Colon (tissue), 2 donors: ENCODE results near the gene KDM4C.
A peak's percentile ranks its signal among the peaks of the same experiment; 100 is the strongest.

Experiments used
- FAIRE-seq: peaks from 2 replicates; lab custom pipeline; 2012; peaks lifted over from hg19 to GRCh38; lab: Jason Lieb, UNC
- donor health status: control.
- donor health status: control.

The KDM4C gene

GRCh38 chr9:7097785-7098752 is 340.3 kb downstream of the KDM4C start:
- no peak for FAIRE-seq

- FAIRE-seq: no peak
Measured at GRCh38 chr9:7103367-7103766, 345.6 kb downstream of the KDM4C start.

- no peak for FAIRE-seq
Measured at GRCh38 chr9:7103771-7104170, 346.0 kb downstream of the KDM4C start.

GRCh38 chr9:7104625-7105024 is 346.9 kb downstream of the KDM4C start:
- FAIRE-seq: no peak

GRCh38 chr9:7105095-7105494 is 347.3 kb downstream of the KDM4C start:
- no peak for FAIRE-seq

- FAIRE-seq: no peak
Measured at GRCh38 chr9:7108936-7109335, 351.2 kb downstream of the KDM4C start.

- no peak for FAIRE-seq
Measured at GRCh38 chr9:7111413-7111812, 353.6 kb downstream of the KDM4C start.

GRCh38 chr9:7115606-7116005 is 357.8 kb downstream of the KDM4C start:
- FAIRE-seq: no peak

GRCh38 chr9:7117676-7118561 is 360.1 kb downstream of the KDM4C start:
- no peak for FAIRE-seq

GRCh38 chr9:7118633-7119032 is 360.9 kb downstream of the KDM4C start:
- no peak for FAIRE-seq

- FAIRE-seq: no peak
Measured at GRCh38 chr9:7119612-7120011, 361.8 kb downstream of the KDM4C start.

- FAIRE-seq: no peak
Measured at GRCh38 chr9:7121055-7121454, 363.3 kb downstream of the KDM4C start.

GRCh38 chr9:7121664-7122063 is 363.9 kb downstream of the KDM4C start:
- FAIRE-seq: peak; percentile 55

GRCh38 chr9:7123743-7124142 is 366.0 kb downstream of the KDM4C start:
- FAIRE-seq: no peak

GRCh38 chr9:7125231-7125630 is 367.5 kb downstream of the KDM4C start:
- FAIRE-seq: no peak

- no peak for FAIRE-seq
Measured at GRCh38 chr9:7129391-7129790, 371.6 kb downstream of the KDM4C start.

- no peak for FAIRE-seq
Measured at GRCh38 chr9:7130266-7130820, 372.6 kb downstream of the KDM4C start.

- no peak for FAIRE-seq
Measured at GRCh38 chr9:7132605-7133004, 374.8 kb downstream of the KDM4C start.

GRCh38 chr9:7135735-7136134 is 378.0 kb downstream of the KDM4C start:
- FAIRE-seq: no peak

GRCh38 chr9:7137040-7137439 is 379.3 kb downstream of the KDM4C start:
- no peak for FAIRE-seq

- no peak for FAIRE-seq
Measured at GRCh38 chr9:7137571-7137970, 379.8 kb downstream of the KDM4C start.

GRCh38 chr9:7139886-7140285 is 382.1 kb downstream of the KDM4C start:
- FAIRE-seq: no peak

- no peak for FAIRE-seq
Measured at GRCh38 chr9:7140401-7140800, 382.6 kb downstream of the KDM4C start.
